Heart right ventricle (tissue), 16 donors: ENCODE results near the gene CAPN10. TPM values are rescaled to one million over a fixed set of nuclear protein-coding genes. Genes with fewer than 3 reads are reported as not detected.
A peak's percentile ranks its signal among the peaks of the same experiment; 100 is the strongest.

Source experiments
- ATAC-seq, 8 donors: fragments of 200-7000 bp; cut with Tn5 transposase; one replicate each; pipeline ENCODE4 v1.9.1; 2020; ENCODE audit warnings: mild to moderate bottlenecking in 8 of 8, moderate library complexity in 8 of 8, moderate number of reproducible peaks in 1 of 8
- DNase-seq, 2 donors: peaks; one replicate each; pipeline ENCODE4 v3.0.0-alpha.2; 2020
- H3K27ac ChIP-seq, 10 donors: fragments of 200-600 bp; sonication (generic) in 2 of 10; one replicate each; pipeline versions ENCODE4 v1.5.0 to v1.8.0; 2020 to 2022; ENCODE audit warnings: mild to moderate bottlenecking in 3 of 10
- H3K27me3 ChIP-seq, 7 donors: fragments of 200-600 bp; one replicate each; pipeline ENCODE4 v1.8.0; 2021 to 2022; ENCODE audit warnings: mild to moderate bottlenecking in 2 of 7
- H3K36me3 ChIP-seq, 9 donors: fragments of 200-600 bp; sonication (generic) in 1 of 9; one replicate each; pipeline versions ENCODE4 v1.5.0 to v1.8.0; 2020 to 2022; ENCODE audit warnings: mild to moderate bottlenecking in 2 of 9
- H3K4me1 ChIP-seq, 9 donors: fragments of 200-600 bp; sonication (generic) in 1 of 9; one replicate each; pipeline versions ENCODE4 v1.5.0 to v1.8.0; 2020 to 2022; ENCODE audit warnings: mild to moderate bottlenecking in 4 of 9
- H3K4me3 ChIP-seq, 10 donors: fragments of 200-600 bp; sonication (generic) in 2 of 10; one replicate each; pipeline versions ENCODE4 v1.5.0 to v1.8.0; 2020 to 2022; ENCODE audit warnings: mild to moderate bottlenecking in 7 of 10, moderate library complexity in 2 of 10
- H3K9me3 ChIP-seq, 11 donors: fragments of 200-600 bp in 10 of 11; sonication (generic) in 2 of 11; one replicate each; pipeline versions ENCODE4 v1.5.0 to v1.8.0; 2013 to 2022; ENCODE audit warnings: mild to moderate bottlenecking in 2 of 11, control low read depth in 1 of 11, moderate library complexity in 1 of 11
- CTCF ChIP-seq, 9 donors: fragments of 200-600 bp; sonication (generic) in 2 of 9; IDR thresholded peaks; one replicate each; pipeline versions ENCODE4 v1.5.0 to v1.8.0; 2021 to 2022; ENCODE audit warnings: antibody characterized with exemption in 9 of 9, mild to moderate bottlenecking in 5 of 9, moderate library complexity in 1 of 9
- WGBS, 2 donors: extraction: QIAGEN DNeasy Blood & Tissue Kit; methylation state at CpG; one replicate each; pipeline ENCODE4 v1.1.7; 2013; ENCODE audit warnings: inconsistent platforms in 1 of 2; 5-methylcytosine and 5-hydroxymethylcytosine counted together
- intact Hi-C, 10 donors: fragments of 100-400 bp; cut with DNase I; formaldehyde crosslinking; loops; one replicate each; pipeline versions ENCODE4 v1.11.1 to v1.14.2; 2022
- polyA plus RNA-seq, 2 donors: library from polyadenylated mRNA; stranded (reverse); fragments of 200-250 nt; gene quantifications; one replicate each; pipeline ENCODE4 v1.2.3, GENCODE V29; 2013
- total RNA-seq, 10 donors: library from RNA; stranded (reverse); fragmentation: NEBNext Ultra II Directional in 3 of 10; extraction: Animal tissue kit (Norgen Biotek cat#: 25700) in 3 of 10; gene quantifications; one replicate each; pipeline versions ENCODE4 v1.2.1 to v1.2.4, GENCODE V29; 2021 to 2023
- donor health status: Arrhythmogenic right ventricular cardiomyopathy.
- donor health status: ischemic (EF 13 %, LVEDD 7.1; RV severe dilation, severe dysfunction).
- donor health status: healthy with polysubstance abuse.
- donor health status: DM: no; HTN: yes; CAD: no.
- donor health status: DM: no; HTN: no; CAD: no.
- donor health status: ischemic (EF 25% LVEDD 6.9; RV normal size, moderate dysfunction).
- donor health status: ischemic (EF 25% LVEDD 5.7; RV mildly dilated, moderate dysfunction).
- donor health status: healthy.
- donor health status: DM: yes; HTN: yes; CAD: no.
- donor health status: Ischemic cardiomyopathy.
- donor health status: ischemic (EF 35%, LVEDD 5.7; RV mildly dilated, moderate dysfunction).
- donor health status: nonischemic (EF 11% LVEDD 7.7; RV severe dilation, severe dysfunction).
- donor health status: DM: yes; HTN: yes; CAD: no.
- donor health status: PGD.
- donor health status: ischemic (EF 29% LVEDD 5.4; RV normal size, mild dysfunction).
- donor health status: nonischemic (EF 23%, LVEDD 6.1; RV moderate dilation, normal function).

The CAPN10 gene
- total and polyA plus RNA-seq, 12 donors = 16.8 to 89.5 (median 21.0) TPM

- Histone ChIP-seq H3K4me1 (no peaks in the 10 kb centered on the region), H3K36me3 (no peaks in the 10 kb centered on the region), H3K9me3 (no peaks in the 10 kb centered on the region), H3K27ac (no peak overlapping the region), H3K4me3 (no peak overlapping the region), H3K27me3 (peaks cover 0 to 85% (median 57%) of the 10 kb centered on the region in 7 donors)
- ATAC-seq (no peak), DNase-seq (no peak)
- TF ChIP-seq CTCF (IDR thresholded peaks at IDR 0.05) = no peak
- intact Hi-C loops = no loop called here
- WGBS, 2 donors = 87 to 92% methylated on average over 10 of the region's 10 CpGs
Measured at GRCh38 chr2:240645801-240646175, 59.3 kb downstream of the CAPN10 start.

GRCh38 chr2:240646176-240646899 is 59.8 kb downstream of the CAPN10 start:
- DNase-seq (no peak), ATAC-seq (no peak)
- H3K9me3 ChIP-seq = no peaks in the 10 kb centered on the region
- intact Hi-C loops = no loop called here
- WGBS, 2 donors = 80 to 85% methylated on average over 36 of the region's 36 CpGs
- no peaks in the 10 kb centered on the region for H3K4me1 ChIP-seq
- H3K27me3 ChIP-seq = peaks cover 0 to 89% (median 62%) of the 10 kb centered on the region in 7 donors
- TF ChIP-seq CTCF (IDR thresholded peaks at IDR 0.05) = no peak
- no peaks in the 10 kb centered on the region for H3K36me3 ChIP-seq
- H3K4me3 ChIP-seq = no peak overlapping the region
- no peak overlapping the region for H3K27ac ChIP-seq

- ATAC-seq (peak in 1 of 8 donors; percentile 7), DNase-seq (no peak)
- no peak for TF ChIP-seq CTCF (IDR thresholded peaks at IDR 0.05)
- H3K4me1 ChIP-seq = no peaks in the 10 kb centered on the region
- no peaks in the 10 kb centered on the region for H3K36me3 ChIP-seq
- H3K27ac ChIP-seq = no peak overlapping the region
- H3K27me3 ChIP-seq = peaks cover 0 to 95% (median 64%) of the 10 kb centered on the region in 7 donors
- intact Hi-C loops = no loop called here
- H3K9me3 ChIP-seq = no peaks in the 10 kb centered on the region
- 72 to 73% methylated on average over 30 of the region's 30 CpGs for WGBS, 2 donors
- no peak overlapping the region for H3K4me3 ChIP-seq
Measured at GRCh38 chr2:240646900-240647502, 60.5 kb downstream of the CAPN10 start.

DNA sequence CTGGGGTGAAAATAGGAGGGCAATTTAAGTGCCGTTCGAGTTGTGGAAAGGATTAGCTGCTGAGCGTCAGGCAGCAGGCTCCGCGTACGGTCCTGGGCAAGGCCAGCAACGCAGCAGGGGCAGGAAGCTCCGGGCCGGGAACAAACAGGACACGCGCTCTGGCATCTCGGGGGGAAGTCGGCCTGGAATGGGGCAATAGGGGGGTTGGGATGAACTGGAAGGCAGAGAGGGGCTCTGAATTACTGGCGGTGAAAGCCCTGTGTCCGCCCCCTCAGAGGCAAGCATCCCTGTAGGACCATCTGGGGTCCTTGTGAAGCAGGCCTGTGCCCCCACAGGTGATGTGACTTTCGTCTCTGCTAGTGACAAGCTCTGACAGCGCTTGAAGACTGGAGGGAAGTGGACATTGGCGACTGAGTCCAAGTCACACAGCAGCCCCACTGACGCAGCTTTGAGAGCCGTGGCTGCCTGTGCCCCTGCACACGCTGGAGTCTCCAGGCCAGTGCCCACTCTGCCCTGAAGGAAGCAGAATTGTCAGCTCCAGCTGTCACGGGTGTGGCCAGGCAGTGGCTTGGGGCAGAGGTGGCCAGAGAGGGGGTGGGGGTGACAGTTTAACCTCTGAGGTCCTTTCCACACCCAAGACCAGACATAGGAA is 61.1 kb downstream of the CAPN10 start:
- H3K27me3 ChIP-seq = peaks cover 0 to 97% (median 70%) of the 10 kb centered on the region in 7 donors
- no peaks in the 10 kb centered on the region for H3K9me3 ChIP-seq
- intact Hi-C loops = no loop called here
- no peaks in the 10 kb centered on the region for H3K36me3 ChIP-seq
- DNase-seq = no peak
- H3K27ac ChIP-seq = no peak overlapping the region
- no peaks in the 10 kb centered on the region for H3K4me1 ChIP-seq
- no peak overlapping the region for H3K4me3 ChIP-seq
- peak in 1 of 8 donors; percentile 11 for ATAC-seq
- WGBS, 2 donors = 57 to 65% methylated on average over 22 of the region's 22 CpGs
- no peak for TF ChIP-seq CTCF (IDR thresholded peaks at IDR 0.05)
